ENCODE measurements around the gene CST7.
"Not testable (repeated sequence)": the region's sequence is repeated elsewhere in the genome, so short reads cannot be mapped to it uniquely, and the experiment has no call there.

CST7 gene

GRCh38 chr20:25001323-25001722 is 52.3 kb downstream of the CST7 start:
- not testable (repeated sequence) for DNase-seq

GRCh38 chr20:25003002-25003401 is 53.9 kb downstream of the CST7 start:
- no peak for DNase-seq

- peak in 13 of 51 donors; percentile 19 to 57 (median 43) for DNase-seq
Measured at GRCh38 chr20:25005220-25005619, 56.2 kb downstream of the CST7 start.

DNA sequence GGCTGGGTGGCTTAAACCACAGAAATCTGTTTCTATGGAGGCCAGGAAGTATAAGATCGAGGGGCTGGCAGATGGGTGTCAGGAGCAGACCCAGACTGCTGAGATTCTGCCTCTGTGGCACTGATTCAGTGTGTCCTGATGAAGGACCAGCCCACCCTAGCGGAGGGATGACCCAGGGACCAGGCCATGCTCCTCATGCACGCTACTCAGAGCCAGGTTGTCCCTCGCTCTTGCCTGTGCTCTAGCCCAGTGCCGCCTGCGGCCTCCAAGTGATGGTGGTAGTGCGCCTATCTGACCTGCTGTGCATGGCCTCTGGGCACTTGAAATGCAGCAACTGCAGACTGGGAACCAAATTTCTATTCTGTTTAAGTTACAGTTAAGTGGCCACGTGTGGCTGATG is 56.6 kb downstream of the CST7 start:
- DNase-seq, result no peak

- DNase-seq, result no peak
Measured at GRCh38 chr20:25006431-25007167, 57.5 kb downstream of the CST7 start.

- DNase-seq, result no peak
Measured at GRCh38 chr20:25007491-25008305, 58.6 kb downstream of the CST7 start.

DNA sequence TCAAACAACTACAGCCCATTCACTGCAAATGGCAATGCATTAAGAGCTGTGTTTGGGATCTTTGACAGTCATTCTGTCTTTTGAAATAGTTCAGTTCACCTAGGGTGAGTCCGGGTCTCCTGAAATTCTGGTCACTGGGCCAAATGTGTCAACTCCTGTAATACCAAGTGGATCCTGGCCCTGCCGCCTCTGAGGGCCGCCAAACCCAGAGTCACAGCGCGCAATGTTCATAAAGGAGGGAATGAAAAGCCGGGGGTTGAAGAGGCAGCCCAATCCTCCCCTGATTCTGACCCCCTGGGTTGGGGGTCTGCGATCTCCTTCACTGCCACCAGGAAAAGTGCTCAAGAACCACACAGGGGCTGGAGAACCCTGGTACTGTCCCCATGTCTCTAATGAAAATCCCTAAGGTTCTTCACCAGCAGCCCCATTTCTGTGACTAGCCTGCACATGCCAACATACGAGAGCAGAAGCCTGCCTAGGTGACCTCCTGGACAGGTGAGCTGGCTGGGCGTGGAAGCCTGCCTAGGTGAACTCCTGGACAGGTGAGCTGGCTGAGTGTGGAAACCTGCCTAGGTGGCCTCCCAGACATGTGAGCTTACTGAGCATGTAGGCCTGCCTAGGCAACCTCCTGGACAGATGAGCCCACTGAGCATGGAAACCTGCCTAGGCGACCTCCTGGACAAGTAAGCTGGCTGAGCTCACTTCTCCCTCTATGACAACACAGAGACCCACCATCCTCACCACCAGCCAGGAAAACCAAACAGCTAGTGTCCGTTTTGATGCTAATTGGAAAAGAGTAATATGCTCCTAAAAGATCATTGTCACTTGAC is 59.5 kb downstream of the CST7 start:
- no peak for DNase-seq

Data from hypothalamus (tissue), 51 donors.